WI38 (cell line): ENCODE data around the gene ITGB7.

Experiments used
- H3K4me3 ChIP-seq: 2 replicates; pipeline ENCODE4 v1.5.1; 2011; ENCODE audit warnings: low read depth, mild to moderate bottlenecking, control low read depth, low read length
- TF ChIP-seq, protein P1 (sequence below): IDR thresholded peaks from 2 replicates; pipeline ENCODE4 v1.5.1; 2012; ENCODE audit warnings: low read depth, mild to moderate bottlenecking, control low read depth, low read length

Gene ITGB7

DNA sequence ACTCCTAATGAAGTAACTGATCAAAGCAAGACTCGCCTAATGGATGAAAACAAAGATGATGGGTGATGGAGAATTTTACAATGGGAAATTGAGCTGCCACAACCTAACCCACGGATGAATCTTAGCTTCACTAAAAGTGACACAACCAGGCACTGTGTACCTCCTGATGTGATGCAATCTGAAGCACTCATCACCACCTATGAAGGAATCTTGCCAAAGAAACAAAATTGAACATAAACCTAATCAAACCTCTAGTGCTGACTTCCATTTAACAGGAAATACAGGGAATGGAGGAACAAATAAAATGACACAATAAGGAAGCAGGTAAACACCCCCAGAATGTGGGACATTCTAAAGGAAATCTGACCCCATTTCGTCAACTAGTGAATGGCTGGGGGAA is 38.2 kb upstream of the ITGB7 start:
- H3K4me3 ChIP-seq = no peak overlapping the region
- TF ChIP-seq, protein P1, sequence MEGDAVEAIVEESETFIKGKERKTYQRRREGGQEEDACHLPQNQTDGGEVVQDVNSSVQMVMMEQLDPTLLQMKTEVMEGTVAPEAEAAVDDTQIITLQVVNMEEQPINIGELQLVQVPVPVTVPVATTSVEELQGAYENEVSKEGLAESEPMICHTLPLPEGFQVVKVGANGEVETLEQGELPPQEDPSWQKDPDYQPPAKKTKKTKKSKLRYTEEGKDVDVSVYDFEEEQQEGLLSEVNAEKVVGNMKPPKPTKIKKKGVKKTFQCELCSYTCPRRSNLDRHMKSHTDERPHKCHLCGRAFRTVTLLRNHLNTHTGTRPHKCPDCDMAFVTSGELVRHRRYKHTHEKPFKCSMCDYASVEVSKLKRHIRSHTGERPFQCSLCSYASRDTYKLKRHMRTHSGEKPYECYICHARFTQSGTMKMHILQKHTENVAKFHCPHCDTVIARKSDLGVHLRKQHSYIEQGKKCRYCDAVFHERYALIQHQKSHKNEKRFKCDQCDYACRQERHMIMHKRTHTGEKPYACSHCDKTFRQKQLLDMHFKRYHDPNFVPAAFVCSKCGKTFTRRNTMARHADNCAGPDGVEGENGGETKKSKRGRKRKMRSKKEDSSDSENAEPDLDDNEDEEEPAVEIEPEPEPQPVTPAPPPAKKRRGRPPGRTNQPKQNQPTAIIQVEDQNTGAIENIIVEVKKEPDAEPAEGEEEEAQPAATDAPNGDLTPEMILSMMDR = no peak

DNA sequence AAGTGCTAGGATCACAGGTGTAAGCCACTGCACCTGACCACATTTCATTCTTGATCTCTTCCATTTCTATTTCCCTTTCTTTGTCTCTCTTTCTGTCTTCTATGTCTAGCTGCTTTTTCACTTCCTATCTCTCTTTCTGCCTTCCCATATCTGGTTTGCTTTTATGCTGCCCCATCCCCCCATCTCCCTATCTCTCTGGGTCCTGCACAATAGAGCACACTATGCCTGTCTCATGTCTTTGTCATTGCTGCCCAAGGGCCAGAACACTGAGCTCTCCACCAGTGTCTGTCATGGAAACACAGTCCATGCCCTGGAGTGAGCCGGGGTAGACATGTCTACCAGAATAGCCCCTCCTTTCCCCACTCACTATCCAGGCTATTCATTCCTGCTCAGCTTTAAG is 37.3 kb upstream of the ITGB7 start:
- no peak overlapping the region for H3K4me3 ChIP-seq
- TF ChIP-seq, protein P1 = no peak

DNA sequence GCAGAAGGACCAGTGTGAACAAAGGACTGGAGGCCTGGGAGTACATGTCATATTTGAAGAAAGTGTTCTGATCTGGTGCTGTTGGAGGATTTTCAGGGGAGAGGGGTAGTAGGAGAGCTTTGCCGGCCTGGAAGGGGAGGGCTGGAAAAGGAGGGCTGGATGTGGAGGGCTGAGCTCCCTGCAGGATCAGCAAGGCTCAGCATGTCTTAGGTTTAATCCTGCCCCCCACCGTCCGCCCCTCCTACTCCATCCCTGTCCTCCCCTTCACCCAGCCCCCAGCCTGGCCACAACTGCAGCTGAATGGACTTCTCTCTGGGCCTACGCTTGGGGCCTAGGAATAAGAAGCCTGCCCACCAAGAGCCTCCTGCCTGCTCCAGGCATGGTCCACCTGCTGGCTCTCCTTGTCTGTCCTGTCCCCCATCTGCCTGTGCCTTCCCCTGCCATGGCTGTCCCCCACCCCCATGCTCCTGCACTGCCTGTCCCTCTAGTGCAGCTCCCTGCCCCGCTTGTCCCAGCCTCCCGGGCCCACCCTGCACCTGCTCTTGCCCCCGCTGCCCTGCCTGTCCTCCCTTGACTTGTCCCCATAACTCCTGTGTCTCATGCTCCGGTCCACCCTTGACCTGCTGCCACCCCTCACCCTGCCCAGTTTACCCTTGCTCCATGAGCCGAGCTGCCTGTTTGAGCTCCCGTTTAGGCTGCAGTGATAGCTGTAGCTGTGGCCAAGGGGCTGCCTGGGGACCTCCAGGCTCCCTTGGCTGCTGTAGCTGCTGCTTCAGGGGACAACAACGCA is 34.8 kb upstream of the ITGB7 start:
- no peak overlapping the region for H3K4me3 ChIP-seq
- TF ChIP-seq, protein P1 = no peak

DNA sequence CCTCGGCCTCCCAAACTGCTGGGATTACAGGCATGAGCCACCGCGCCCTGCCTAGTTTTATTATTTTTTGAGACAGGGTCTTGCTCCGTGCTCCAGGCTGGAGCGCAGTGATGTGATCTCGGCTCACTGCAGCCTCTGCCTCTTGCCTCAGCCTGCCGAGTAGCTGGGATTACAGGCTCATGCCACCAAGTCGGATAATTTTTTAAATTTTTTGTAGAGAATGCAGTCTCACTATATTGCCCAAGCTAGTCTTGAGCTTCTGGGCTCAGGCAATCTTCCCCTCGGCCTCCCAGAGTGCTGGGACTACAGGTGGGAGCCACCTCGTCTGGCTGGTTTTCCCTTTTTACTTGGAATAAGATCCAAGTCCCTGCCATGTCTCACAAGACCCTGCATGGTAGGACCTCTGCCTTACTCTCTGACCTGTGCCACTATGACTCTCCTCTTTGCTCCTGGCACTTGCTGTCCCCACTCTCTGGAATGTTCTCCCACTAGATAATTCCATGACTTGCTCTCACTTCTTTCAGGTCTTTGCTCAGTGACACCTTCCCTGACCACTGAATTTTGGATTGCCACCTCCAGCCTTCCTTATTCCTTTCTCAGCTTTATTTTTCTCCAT is 32.7 kb upstream of the ITGB7 start:
- TF ChIP-seq, protein P1 = no peak
- H3K4me3 ChIP-seq = no peak overlapping the region

DNA sequence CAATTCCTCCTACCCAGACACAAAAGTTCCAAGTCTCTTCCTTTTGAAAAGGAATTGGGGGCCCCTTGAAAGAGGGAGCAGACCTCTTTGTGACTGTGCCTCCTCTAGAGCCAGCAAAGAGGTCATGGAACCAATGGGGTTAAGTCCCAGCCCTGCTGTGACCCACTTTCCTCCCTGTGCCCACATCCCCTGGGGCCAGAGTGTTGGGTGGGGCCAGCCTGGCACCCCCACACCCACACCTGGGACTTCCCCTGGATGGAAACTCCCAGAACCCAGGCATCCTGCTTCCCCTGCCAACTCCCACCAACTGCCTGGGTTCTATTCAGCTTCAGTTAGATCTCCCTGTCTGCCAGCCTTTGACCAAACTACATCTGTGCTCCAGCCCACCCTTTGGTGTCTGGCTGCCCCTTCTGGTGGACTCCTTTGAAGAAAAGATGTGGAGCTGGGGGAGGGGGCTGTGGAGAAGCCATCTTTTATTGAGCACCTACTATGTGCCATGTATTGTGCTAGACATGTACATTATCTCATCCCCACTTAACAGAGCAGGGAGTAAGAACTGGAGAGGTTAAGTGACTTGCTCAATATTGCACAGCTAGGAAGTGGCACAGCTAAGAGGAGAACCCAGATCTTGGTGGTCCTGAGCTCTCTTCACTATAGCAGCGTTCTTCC is 29.5 kb upstream of the ITGB7 start:
- no peak overlapping the region for H3K4me3 ChIP-seq
- TF ChIP-seq, protein P1 = no peak

DNA sequence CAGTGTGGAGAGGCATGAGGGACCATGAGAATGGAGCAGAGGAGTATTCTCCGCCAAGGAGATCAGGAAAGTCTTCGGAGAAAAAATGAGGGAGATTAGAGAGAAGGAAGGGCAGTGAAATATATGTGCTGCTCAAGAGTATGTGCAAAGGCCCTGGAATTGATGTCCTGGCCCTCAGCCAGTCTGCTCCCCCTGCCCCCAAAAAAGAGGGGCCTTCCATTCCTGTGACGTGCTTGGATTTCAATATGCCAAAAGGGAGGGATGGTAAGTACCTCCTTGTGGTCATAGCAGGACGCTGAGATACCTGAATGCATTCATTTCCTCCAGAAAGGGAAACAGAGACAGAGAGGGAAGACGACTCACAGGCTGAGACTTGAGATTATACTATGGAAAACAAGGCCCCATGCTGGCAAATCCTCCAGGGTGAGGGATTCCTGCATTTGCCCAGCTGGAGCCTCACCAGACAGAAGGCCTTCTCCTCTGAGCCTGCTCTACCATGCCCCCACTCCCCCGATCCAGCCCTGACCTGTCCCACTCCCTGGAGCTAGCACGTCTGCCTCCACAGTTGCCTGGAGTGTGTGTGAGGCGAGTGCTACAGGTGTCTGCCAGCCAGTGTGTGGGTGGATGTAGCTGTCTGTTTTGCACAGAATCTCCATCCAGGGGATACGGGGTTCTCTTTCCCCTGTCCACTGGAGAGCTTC is 28.8 kb upstream of the ITGB7 start:
- H3K4me3 ChIP-seq = no peak overlapping the region
- TF ChIP-seq, protein P1 = no peak
